HepG2 (cell line): ENCODE data around the gene COL25A1. TPM values are rescaled to one million over a fixed set of nuclear protein-coding genes. Genes with fewer than 3 reads are reported as not detected.

Source experiments
- ATAC-seq: fragments of 200-7000 bp; cut with Tn5 transposase; 3 replicates; pipeline ENCODE4 v1.9.1; 2020; ENCODE audit warnings: mild to moderate bottlenecking, moderate library complexity
- BruUV-seq: library from RNA; stranded (reverse); fragments of 400-500 nt; replicated peaks from 2 replicates; lab custom pipeline; 2021; lab: Mats Ljungman, UMichigan
- CTCF ChIA-PET: fragments of 300-600 bp; formaldehyde crosslinking; extraction: SDS; loops from one replicate; lab custom pipeline; 2021; ENCODE audit warnings: low total read pairs, inconsistent platforms, low intra/inter-chr PET ratio; lab: Yijun Ruan, JAX
- POLR2A ChIA-PET: fragments of 350-600 bp; sonication (Branson Sonifier 250); formaldehyde crosslinking; loops from one replicate; lab custom pipeline; 2020; ENCODE audit warnings: antibody characterized with exemption, inconsistent platforms; lab: Yijun Ruan, JAX
- DNase-seq: peaks from one replicate; pipeline ENCODE4 v3.0.0-alpha.2; 2015; ENCODE audit warnings: low spot score
- FAIRE-seq: peaks from 3 replicates; lab custom pipeline; 2011; peaks lifted over from hg19 to GRCh38; lab: Jason Lieb, UNC
- H2AFZ ChIP-seq: one replicate; pipeline ENCODE4 v1.6.1; 2011; ENCODE audit warnings: low read length, inconsistent platforms
- H3K27ac ChIP-seq: fragments of 300-600 bp; 3 replicates; pipeline ENCODE4 v1.8.0; 2011; ENCODE audit warnings: mixed run types, mild to moderate bottlenecking, mixed read lengths, low read length, inconsistent platforms; ENCODE audit not compliant: insufficient read depth; ENCODE audit errors: extremely low read length
- H3K27me3 ChIP-seq, 2 experiments: fragments of 200-600 bp in 1 of 2; 2 replicates in 1 of 2; 3 replicates in 1 of 2; pipeline versions ENCODE4 v1.6.0 to v1.8.0; 2011; ENCODE audit warnings: low read length in 2 of 2, mild to moderate bottlenecking in 2 of 2, moderate library complexity in 2 of 2, inconsistent platforms in 1 of 2; ENCODE audit not compliant: insufficient read depth in 2 of 2, control insufficient read depth in 1 of 2
- H3K36me3 ChIP-seq, 2 experiments: fragments of 200-600 bp in 1 of 2; replicated peaks in 1 of 2; 2 replicates in 1 of 2; 3 replicates in 1 of 2; pipeline versions ENCODE4 v1.5.1 to v1.8.0; 2011; ENCODE audit warnings: low read length in 2 of 2, inconsistent platforms in 1 of 2; ENCODE audit not compliant: insufficient read depth in 2 of 2, control insufficient read depth in 1 of 2
- H3K4me1 ChIP-seq: 2 replicates; pipeline ENCODE4 v1.5.1; 2012; ENCODE audit warnings: low read length, inconsistent platforms; ENCODE audit not compliant: insufficient read depth
- H3K4me2 ChIP-seq: 2 replicates; pipeline ENCODE4 v1.6.0; 2011; ENCODE audit warnings: low read depth, low read length, inconsistent platforms
- H3K4me3 ChIP-seq, 3 experiments: fragments of 200-600 bp in 1 of 3; sonication (generic), shearing (Covaris generic) in 1 of 3; replicated peaks in 1 of 3; 2 replicates each; pipeline ENCODE4 v1.5.1; 2011 to 2016; ENCODE audit warnings: low read length in 3 of 3, inconsistent platforms in 2 of 3, low read depth in 2 of 3, mild to moderate bottlenecking in 2 of 3, control low read depth in 1 of 3, mixed read lengths in 1 of 3; ENCODE audit not compliant: insufficient read depth in 1 of 3
- H3K79me2 ChIP-seq: one replicate; pipeline ENCODE4 v1.6.1; 2011; ENCODE audit warnings: low read length, inconsistent platforms; ENCODE audit not compliant: insufficient read depth
- H3K9ac ChIP-seq: 2 replicates; pipeline ENCODE4 v1.6.0; 2011; ENCODE audit warnings: mild to moderate bottlenecking, low read depth, low read length, inconsistent platforms; ENCODE audit not compliant: insufficient read depth
- H3K9me3 ChIP-seq: 2 replicates; pipeline ENCODE4 v1.5.1; 2012; ENCODE audit warnings: mild to moderate bottlenecking, low read length
- H4K20me1 ChIP-seq: 2 replicates; pipeline ENCODE4 v1.6.0; 2011; ENCODE audit warnings: inconsistent platforms, mild to moderate bottlenecking, low read length, moderate library complexity; ENCODE audit not compliant: insufficient read depth
- HNF4G ChIP-seq, 2 experiments: sonication (generic) in 1 of 2; formaldehyde crosslinking in 1 of 2; IDR thresholded peaks; 2 replicates each; pipeline versions ENCODE4 v1.4.0 to v1.6.1; 2011 to 2020; ENCODE audit warnings: borderline replicate concordance in 2 of 2, low read depth in 2 of 2, mild to moderate bottlenecking in 2 of 2, low read length in 1 of 2, missing genetic modification reagents in 1 of 2, moderate library complexity in 1 of 2
- SOX5 ChIP-seq: IDR thresholded peaks from 2 replicates; pipeline ENCODE4 v1.6.1; 2016; ENCODE audit warnings: borderline replicate concordance
- SP140L ChIP-seq: sonication (generic); formaldehyde crosslinking; IDR thresholded peaks from 2 replicates; pipeline ENCODE4 v1.4.0; 2020; ENCODE audit warnings: missing genetic modification reagents, borderline replicate concordance
- TBP ChIP-seq: sonication (generic); formaldehyde crosslinking; IDR thresholded peaks from 2 replicates; pipeline ENCODE4 v1.5.0; 2020; ENCODE audit warnings: missing genetic modification reagents
- ZBTB38 ChIP-seq: sonication (generic); formaldehyde crosslinking; IDR thresholded peaks from 2 replicates; pipeline ENCODE4 v1.5.1; 2020; ENCODE audit warnings: mild to moderate bottlenecking, missing genetic modification reagents
- ZFYVE20 ChIP-seq: sonication (generic); formaldehyde crosslinking; IDR thresholded peaks from 2 replicates; pipeline ENCODE4 v1.8.0; 2023; ENCODE audit warnings: low read depth, mild to moderate bottlenecking, moderate library complexity, missing genetic modification reagents, borderline replicate concordance
- ZNF326 ChIP-seq: sonication (generic); formaldehyde crosslinking; IDR thresholded peaks from 2 replicates; pipeline ENCODE4 v1.4.0; 2020; ENCODE audit warnings: missing genetic modification reagents, borderline replicate concordance
- ZNF441 ChIP-seq: sonication (generic); formaldehyde crosslinking; IDR thresholded peaks from 2 replicates; pipeline ENCODE4 v1.7.0; 2021; ENCODE audit warnings: missing genetic modification reagents, borderline replicate concordance
- WGBS: methylation state at CpG from one replicate; pipeline ENCODE4 v1.1.6; 2017; ENCODE audit warnings: low lambda C conversion rate; 5-methylcytosine and 5-hydroxymethylcytosine counted together
- in situ Hi-C: cut with HindIII; loops from 2 replicates; pipeline ENCODE4 v1.10.0; 2017; ENCODE audit warnings: low pct_unique_long_range_greater_than_20kb; ENCODE audit not compliant: extremely low pct_ligation_motif_present
- intact Hi-C: fragments of 100-400 bp; cut with micrococcal nuclease; formaldehyde crosslinking; loops from one replicate; pipeline ENCODE4 v1.10.0; 2022; ENCODE audit not compliant: unreplicated experiment
- polyA plus RNA-seq, 8 experiments: library from polyadenylated mRNA; depleted of rRNA in 3 of 8; stranded (reverse) in 7 of 8; unstranded in 1 of 8; fragments of >200 nt; fragmentation: Illumina TruSeq in 4 of 8; extraction: Trizol in 4 of 8; gene quantifications; 2 replicates each; pipeline versions ENCODE4 v1.2.1 to v1.2.3, GENCODE V29; 2011 to 2016; ENCODE audit warnings: low read depth in 4 of 8, missing spikeins in 1 of 8, mixed read lengths in 1 of 8; ENCODE audit not compliant: insufficient read depth in 1 of 8
- total RNA-seq, 5 experiments: library from RNA; depleted of rRNA; stranded (reverse); fragments of >200 nt; fragmentation: Illumina TruSeq; extraction: Trizol; gene quantifications; 2 replicates each; pipeline ENCODE4 v1.2.3, GENCODE V29; 2016; ENCODE audit warnings: low read depth in 1 of 5
- TF ChIP-seq, protein P1 (sequence below): sonication (generic); formaldehyde crosslinking; conservative IDR thresholded peaks from 2 replicates; pipeline ENCODE4 v1.5.0; 2020; ENCODE audit warnings: missing genetic modification reagents
- TF ChIP-seq, protein P2 (sequence below): fragments of 450-650 bp; IDR thresholded peaks from 2 replicates; pipeline ENCODE4 v1.6.1; 2016

Gene COL25A1
- total and polyA plus RNA-seq, 2 of the 13 experiments (the other 11 are each of a cell fraction or from before 2014, with no cell fraction given), result not detected

DNA sequence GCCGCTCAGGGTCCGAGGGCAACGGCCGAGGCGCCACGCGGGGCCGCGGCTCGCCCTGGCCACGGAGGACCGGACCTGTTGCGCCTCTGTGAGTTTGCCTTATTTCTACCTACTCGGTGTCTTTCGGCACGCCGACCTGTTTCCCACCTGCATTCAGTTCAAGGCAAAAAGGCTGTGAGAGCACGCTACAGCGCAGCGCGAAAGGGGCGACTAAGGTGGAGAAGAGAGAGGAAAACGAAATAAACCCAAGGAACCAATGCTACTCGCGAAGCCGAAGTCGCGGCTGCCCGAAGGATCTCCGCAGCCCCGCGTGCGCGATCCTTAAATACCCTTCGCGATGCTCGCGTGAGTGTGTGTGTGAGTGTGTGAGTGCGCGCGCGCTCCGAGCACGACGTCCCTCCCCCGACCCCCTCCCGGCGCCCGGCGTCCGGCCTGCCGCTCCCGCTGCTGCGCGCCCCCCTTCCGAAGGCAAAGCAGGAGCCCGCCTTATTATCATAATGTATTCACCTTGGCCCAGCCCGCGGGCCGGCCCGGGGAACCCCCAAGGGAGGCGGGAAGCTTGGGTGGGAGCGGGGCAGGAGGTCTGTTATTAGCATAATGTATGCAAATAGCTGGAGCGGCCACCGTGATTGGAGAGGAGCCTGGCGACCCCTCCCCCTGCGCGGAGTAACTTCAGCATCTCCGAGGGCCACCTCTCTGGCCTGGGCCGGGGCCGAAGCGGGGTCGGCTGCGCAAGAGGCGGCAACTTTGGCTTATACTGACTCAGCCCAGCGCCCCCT is at the start of gene COL25A1 (continued):
- TF ChIP-seq ZFYVE20 (CRISPR knock-in tag) (no peak), SOX5 (CRISPR knock-in tag) (no peak), TBP (CRISPR knock-in tag) (no peak), ZNF441 (no peak), HNF4G (IDR thresholded peaks at IDR 0.05; ENCODE audit: borderline replicate concordance, low read depth, low read length) (no peak), HNF4G (CRISPR knock-in tag; IDR thresholded peaks at IDR 0.05; ENCODE audit: borderline replicate concordance, low read depth) (no peak), ZNF326 (CRISPR knock-in tag) (no peak)
- TF ChIP-seq, protein P1, sequence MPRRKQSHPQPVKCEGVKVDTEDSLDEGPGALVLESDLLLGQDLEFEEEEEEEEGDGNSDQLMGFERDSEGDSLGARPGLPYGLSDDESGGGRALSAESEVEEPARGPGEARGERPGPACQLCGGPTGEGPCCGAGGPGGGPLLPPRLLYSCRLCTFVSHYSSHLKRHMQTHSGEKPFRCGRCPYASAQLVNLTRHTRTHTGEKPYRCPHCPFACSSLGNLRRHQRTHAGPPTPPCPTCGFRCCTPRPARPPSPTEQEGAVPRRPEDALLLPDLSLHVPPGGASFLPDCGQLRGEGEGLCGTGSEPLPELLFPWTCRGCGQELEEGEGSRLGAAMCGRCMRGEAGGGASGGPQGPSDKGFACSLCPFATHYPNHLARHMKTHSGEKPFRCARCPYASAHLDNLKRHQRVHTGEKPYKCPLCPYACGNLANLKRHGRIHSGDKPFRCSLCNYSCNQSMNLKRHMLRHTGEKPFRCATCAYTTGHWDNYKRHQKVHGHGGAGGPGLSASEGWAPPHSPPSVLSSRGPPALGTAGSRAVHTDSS (CRISPR knock-in tag), result no peak
- TF ChIP-seq, protein P2, sequence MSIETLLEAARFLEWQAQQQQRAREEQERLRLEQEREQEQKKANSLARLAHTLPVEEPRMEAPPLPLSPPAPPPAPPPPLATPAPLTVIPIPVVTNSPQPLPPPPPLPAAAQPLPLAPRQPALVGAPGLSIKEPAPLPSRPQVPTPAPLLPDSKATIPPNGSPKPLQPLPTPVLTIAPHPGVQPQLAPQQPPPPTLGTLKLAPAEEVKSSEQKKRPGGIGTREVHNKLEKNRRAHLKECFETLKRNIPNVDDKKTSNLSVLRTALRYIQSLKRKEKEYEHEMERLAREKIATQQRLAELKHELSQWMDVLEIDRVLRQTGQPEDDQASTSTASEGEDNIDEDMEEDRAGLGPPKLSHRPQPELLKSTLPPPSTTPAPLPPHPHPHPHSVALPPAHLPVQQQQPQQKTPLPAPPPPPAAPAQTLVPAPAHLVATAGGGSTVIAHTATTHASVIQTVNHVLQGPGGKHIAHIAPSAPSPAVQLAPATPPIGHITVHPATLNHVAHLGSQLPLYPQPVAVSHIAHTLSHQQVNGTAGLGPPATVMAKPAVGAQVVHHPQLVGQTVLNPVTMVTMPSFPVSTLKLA, result no peak

DNA sequence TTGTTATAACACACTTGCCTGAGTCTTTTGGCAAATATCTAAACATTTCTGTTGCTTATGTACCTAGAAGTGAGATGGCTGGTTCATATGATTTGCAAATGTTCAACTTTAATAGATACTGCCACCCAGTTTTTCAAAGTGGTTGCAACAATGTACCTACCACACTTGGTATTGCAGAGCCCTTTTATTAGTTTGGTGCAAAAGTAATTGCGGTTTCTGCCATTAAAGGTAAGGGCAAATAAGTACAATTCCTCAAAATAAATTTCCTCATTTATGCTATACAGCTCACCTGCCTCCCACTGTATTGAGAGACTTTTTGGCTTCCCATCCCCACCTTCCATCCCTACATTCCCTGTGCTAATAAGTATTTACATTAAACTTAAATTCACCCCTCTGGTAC is 47.7 kb upstream of the COL25A1 start:
- 0% methylated on average over 1 of the region's 1 CpG for WGBS
- no peak for DNase-seq
- Histone ChIP-seq H3K4me3 (no peak overlapping the region), H2AFZ (no peak overlapping the region), H3K4me2 (no peak overlapping the region), H3K4me1 (no peaks in the 10 kb centered on the region), H3K27me3 (no peaks in the 10 kb centered on the region), H3K27ac (no peak overlapping the region), H3K9ac (no peak overlapping the region), H4K20me1 (no peaks in the 10 kb centered on the region), H3K36me3 (no peaks in the 10 kb centered on the region), H3K79me2 (no peaks in the 10 kb centered on the region), H3K9me3 (no peaks in the 10 kb centered on the region)
- FAIRE-seq, result no peak
- BruUV-seq, result no TSS peak
- CTCF ChIA-PET, result no interaction called here
- no peak for ATAC-seq
- POLR2A ChIA-PET, result no interaction called here
- in situ Hi-C loops (no loop called here), intact Hi-C loops (no loop called here)
- no peak for TF ChIP-seq SP140L (CRISPR knock-in tag)
- TF ChIP-seq ZBTB38, result no peak
